ENCODE results near the gene ONECUT3.

Gene ONECUT3

GRCh38 chr19:1763648-1764639 is 10.6 kb downstream of the ONECUT3 start:
- H3K4me1 ChIP-seq (ENCODE audit: control insufficient read depth, insufficient read depth, low read length), result no peaks in the 10 kb centered on the region
- CTCF ChIA-PET, result interaction anchor here (0.6 to 6.3 kb wide), 5 partner anchors 9 to 92 kb away, joined by 3 to 68 read pairs (median 5); no protein-coding TSS in a partner anchor

More at GRCh38 chr19:1763648-1764639, 10.6 kb downstream of the ONECUT3 start:
- peak; percentile 96 for TF ChIP-seq GLIS1 (tag by site-specific recombination; IDR thresholded peaks at IDR 0.05)
- TF ChIP-seq ZBTB26 (tag by site-specific recombination; optimal IDR thresholded peaks at IDR 0.05), result no peak
- TF ChIP-seq SCRT2 (tag by site-specific recombination; IDR thresholded peaks at IDR 0.05), result no peak
- peak; percentile 28; the same call in 1 of the 2 replicates for TF ChIP-seq SP7 (tag by site-specific recombination; IDR thresholded peaks at IDR 0.05)
- no peak for TF ChIP-seq ZBTB10 (tag by site-specific recombination; IDR thresholded peaks at IDR 0.05)
- TF ChIP-seq GFI1B (tag by site-specific recombination; IDR thresholded peaks at IDR 0.05), result no peak
- TF ChIP-seq KLF1 (tag by site-specific recombination; IDR thresholded peaks at IDR 0.05), result peak; percentile 23
- peak; percentile 86 for TF ChIP-seq ZNF398 (tag by site-specific recombination; IDR thresholded peaks at IDR 0.05)
- no peak for TF ChIP-seq ZNF280C (tag by site-specific recombination; IDR thresholded peaks at IDR 0.05)
- TF ChIP-seq ZIC2 (tag by site-specific recombination; IDR thresholded peaks at IDR 0.05), result peak; percentile 87
- 0 out of 2 replicates have a peak, but pooled peaks have one; percentile 44 for TF ChIP-seq WT1 (tag by site-specific recombination; IDR thresholded peaks at IDR 0.05)
- TF ChIP-seq ZNF146 (tag by site-specific recombination; IDR thresholded peaks at IDR 0.05), result peak; percentile 93
- TF ChIP-seq ZFHX2 (tag by site-specific recombination; conservative IDR thresholded peaks at IDR 0.05), result peak; percentile 33; the same call in 1 of the 2 replicates
- peak; percentile 86 for TF ChIP-seq PRDM4 (tag by site-specific recombination; IDR thresholded peaks at IDR 0.05)
- peak; percentile 58 for TF ChIP-seq KLF17 (tag by site-specific recombination; IDR thresholded peaks at IDR 0.05)
- peak; percentile 46; the same call in 1 of the 2 replicates for TF ChIP-seq GLIS2 (tag by site-specific recombination; IDR thresholded peaks at IDR 0.05)
- TF ChIP-seq FEZF1 (tag by site-specific recombination; IDR thresholded peaks at IDR 0.05), result no peak
- TF ChIP-seq PATZ1 (tag by site-specific recombination; IDR thresholded peaks at IDR 0.05), result peak; percentile 70
- no peak for TF ChIP-seq ZNF580 (tag by site-specific recombination; IDR thresholded peaks at IDR 0.05)
- TF ChIP-seq HOXA7 (CRISPR knock-in tag; IDR thresholded peaks at IDR 0.05; ENCODE audit: borderline replicate concordance), result no peak
- TF ChIP-seq ZSCAN23 (tag by site-specific recombination; IDR thresholded peaks at IDR 0.05), result no peak
- no peak for TF ChIP-seq ZNF558 (tag by site-specific recombination; IDR thresholded peaks at IDR 0.05)
- POLR2A ChIA-PET, result interaction anchor here (0.6 to 0.7 kb wide), 2 partner anchors 230 to 530 kb away, joined by 3 to 7 read pairs; no protein-coding TSS in a partner anchor
- no peaks in the 10 kb centered on the region for H3K36me3 ChIP-seq (ENCODE audit: control insufficient read depth in 2 of 2, insufficient read depth in 1 of 2, low read length in 2 of 2)
- no peak overlapping the region for H3K4me3 ChIP-seq (ENCODE audit: low read depth, low read length)
- no peak overlapping the region for H3K27ac ChIP-seq (ENCODE audit: extremely low read depth, low read depth, low read length)
- H3K9me3 ChIP-seq (ENCODE audit: control insufficient read depth, insufficient read depth, low read depth, low read length), result no peaks in the 10 kb centered on the region

Measured in HEK293 (cell line).